ENCODE measurements around the gene MAJIN. TPM values are rescaled to one million over a fixed set of nuclear protein-coding genes. Genes with fewer than 3 reads are reported as not detected.

Gene MAJIN
- total RNA-seq, 1 donor from 2014 or later = not detected

DNA sequence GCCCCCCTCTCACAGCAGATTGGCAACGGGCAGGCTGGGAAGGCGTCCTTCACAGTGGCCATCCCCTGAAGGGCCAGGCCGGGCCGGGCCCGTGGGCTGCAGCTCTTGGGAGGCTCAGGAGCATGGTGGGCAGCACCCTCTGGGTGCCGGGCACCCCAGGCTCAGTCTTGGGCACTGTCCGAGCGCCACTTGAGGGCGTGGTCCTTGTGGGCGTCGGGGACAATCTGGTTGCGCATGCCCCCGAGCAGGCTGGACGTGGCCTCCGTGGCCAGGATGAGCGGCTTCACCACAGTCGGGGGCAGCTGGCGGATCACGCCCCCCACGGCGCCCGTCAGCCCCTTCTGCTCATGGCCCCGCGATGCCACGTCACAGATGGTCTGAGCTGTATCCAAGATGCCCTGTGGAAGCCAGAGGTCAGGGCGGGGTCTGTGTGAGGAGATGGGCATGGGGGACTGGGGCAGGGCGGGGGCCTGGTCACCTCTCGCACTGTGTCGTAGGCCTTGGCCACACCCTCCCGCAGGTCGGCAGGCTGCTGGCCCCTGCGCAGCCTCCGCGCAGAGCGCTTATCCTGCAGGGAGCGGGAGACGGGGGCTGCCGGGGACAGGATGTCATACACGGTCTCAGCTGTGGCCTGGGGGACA, 77.0 kb downstream of the MAJIN start:
- no peak for DNase-seq (ENCODE audit: extremely low read depth, low read depth, low spot score)

GRCh38 chr11:64894070-64894811, 77.7 kb downstream of the MAJIN start:
- DNase-seq (ENCODE audit: extremely low read depth, low read depth, low spot score) = no peak

DNA sequence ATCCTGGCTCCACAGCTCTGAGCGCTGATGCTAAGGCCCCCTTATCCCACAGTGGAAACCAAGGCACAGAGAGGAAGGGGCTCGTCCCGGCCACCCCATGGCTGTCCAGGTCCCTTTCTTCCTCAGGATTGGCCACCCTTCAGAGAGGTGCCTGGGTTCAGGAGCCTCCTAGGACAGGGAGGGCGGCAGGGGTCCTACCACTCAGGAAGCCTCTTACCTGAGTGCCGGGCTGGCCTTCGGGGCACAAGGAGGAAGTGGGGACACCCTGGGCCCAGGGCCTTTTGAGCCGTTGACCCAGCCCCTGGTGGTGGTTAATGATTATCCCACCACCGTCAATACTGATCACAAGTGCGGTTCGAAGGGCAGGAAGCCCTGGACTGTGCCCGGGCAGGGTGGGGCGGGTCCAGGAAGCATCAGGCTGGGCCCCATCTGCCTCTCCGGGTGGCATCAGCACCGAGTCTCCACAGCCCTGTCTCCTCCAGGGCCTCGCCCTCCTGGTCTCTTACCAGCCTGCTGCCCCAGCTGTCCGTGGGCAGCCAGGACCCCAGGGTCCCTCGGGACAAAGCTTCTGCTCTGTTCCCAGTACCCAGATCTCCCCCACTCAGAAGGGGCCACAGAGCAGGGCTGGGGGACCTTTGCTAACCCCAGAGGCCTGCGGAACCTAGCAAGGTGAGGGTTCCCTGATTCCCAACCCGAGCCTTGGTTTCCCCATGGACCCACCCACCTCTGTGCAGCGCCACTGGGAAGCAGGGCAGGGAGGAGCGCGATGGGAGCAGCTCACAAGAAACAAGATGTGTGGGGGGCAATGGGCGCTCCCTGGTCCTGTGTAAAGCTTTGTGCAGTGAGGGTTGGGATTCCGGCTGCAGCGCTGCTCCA, 78.5 kb downstream of the MAJIN start:
- DNase-seq (ENCODE audit: extremely low read depth, low read depth, low spot score) = no peak

- no peak for DNase-seq (ENCODE audit: extremely low read depth, low read depth, low spot score)
These were observed 79.1 kb downstream of the MAJIN start for GRCh38 chr11:64892838-64893193.

- DNase-seq (ENCODE audit: extremely low read depth, low read depth, low spot score) = no peak
These were observed 79.5 kb downstream of the MAJIN start for GRCh38 chr11:64892411-64892831.

- DNase-seq (ENCODE audit: extremely low read depth, low read depth, low spot score) = no peak
These were observed 80.0 kb downstream of the MAJIN start for GRCh38 chr11:64891880-64892279.

DNA sequence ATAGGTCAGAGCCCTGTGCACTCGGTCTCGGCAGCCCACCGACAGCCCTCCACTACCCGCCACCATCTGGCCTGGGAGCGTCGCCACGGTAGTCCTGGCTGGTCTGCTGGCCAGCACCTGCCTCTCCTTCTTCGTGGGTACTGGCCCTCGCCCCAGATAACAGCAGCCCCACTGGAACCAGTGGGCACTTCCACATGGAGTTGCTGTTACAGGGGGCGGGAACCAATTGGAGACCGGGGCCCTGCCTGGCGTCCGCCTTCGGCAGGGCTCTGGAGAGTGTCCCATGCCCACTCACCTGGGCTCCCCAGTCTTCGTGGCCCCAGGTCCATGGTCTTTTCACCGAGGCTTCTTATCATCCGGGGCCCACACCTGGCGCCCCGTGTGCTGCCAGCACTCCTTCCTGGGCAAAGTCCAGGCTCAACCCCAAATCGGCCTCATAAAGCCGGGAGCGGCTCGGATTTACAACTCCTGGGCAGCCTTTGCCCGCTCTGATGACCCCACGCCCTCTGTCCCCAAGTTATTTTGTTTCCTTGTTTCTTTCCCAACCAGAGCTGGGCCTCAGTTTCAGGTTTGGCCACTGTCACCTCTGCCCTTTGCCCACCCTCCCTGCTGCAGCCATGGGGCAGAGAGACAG, 80.6 kb downstream of the MAJIN start:
- no peak for DNase-seq (ENCODE audit: extremely low read depth, low read depth, low spot score)

DNA sequence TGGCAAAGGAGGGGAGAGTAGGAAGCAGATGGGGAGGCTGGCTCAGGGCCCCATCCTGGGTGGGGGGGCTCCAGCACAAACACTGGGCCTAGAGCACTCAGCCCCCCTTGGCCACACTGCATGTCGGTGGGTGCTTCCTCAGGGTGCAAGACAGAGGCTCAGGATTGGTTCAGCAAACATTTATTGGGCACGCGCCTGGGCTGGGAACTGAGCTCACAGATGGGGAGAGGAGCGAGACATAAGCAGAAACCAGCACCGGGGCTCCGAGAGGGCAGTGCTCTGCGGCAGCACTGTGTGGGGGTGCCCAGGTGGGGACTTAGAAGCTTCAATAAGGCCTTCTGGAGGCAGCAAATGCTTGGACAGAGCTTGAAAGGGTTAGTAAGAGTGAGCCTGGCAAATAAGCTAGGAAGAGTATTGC, 81.4 kb downstream of the MAJIN start:
- DNase-seq (ENCODE audit: extremely low read depth, low read depth, low spot score) = no peak

DNA sequence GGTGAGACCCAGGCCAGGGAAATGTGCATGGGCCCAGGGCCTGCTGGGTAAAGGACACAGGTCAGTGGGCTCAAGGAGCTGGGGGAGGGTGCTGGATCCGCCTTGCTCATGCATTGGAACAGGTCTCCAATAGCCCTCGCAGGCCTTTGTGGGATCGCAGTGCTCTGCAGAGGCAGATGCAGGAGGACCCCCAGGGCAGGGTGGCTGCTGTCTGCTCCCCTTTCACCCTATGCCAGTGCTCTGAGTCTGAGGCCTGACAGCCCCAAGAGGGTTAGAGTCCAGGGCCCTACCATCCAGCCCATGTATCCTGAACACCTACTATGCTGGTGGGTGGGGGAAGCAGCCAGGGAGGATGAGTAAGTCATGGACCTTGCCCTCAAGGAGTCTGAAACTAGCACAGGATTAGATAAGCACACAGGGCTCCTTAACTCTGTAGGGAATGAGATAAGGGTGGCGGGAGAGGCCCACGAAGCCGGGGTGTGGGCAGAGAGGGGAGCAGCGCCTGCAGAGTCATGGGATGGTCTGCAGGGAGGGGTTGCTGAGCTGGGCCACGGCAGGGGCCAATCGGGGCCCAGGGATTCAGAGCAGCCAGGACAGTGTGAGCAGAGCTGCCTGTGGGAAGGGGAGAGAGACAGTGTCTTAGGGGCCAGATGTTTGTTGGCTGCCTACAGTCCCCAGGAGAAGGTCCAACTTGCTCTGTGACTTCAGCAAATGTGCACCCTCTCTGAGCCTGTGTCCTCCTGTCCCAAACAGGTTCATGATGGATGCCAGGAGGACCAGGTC, 83.0 kb downstream of the MAJIN start:
- DNase-seq (ENCODE audit: extremely low read depth, low read depth, low spot score) = no peak

- no peak for DNase-seq (ENCODE audit: extremely low read depth, low read depth, low spot score)
These were observed 83.5 kb downstream of the MAJIN start for GRCh38 chr11:64888406-64888728.

Other genes with a start within 250 kb of the MAJIN start
- not detected in 2 replicates for gene NRXN2, start 248.9 kb downstream of the MAJIN start, total RNA-seq
- gene RASGRP2, start 228.0 kb downstream of the MAJIN start, total RNA-seq = 0.34 and 1.3 TPM in 2 replicates
- not detected in 2 replicates for gene PYGM, start 212.1 kb downstream of the MAJIN start, total RNA-seq
- 213 and 277 TPM in 2 replicates for gene SF1, start 193.6 kb downstream of the MAJIN start, total RNA-seq
- 39.6 and 49.6 TPM in 2 replicates for gene MAP4K2, start 168.9 kb downstream of the MAJIN start, total RNA-seq
- gene MEN1, start 161.6 kb downstream of the MAJIN start, total RNA-seq = 22.7 and 26.4 TPM in 2 replicates
- gene CDC42BPG, start 127.5 kb downstream of the MAJIN start, total RNA-seq = 0.44 and 0.64 TPM in 2 replicates
- 142 and 158 TPM in 2 replicates for gene EHD1, start 93.5 kb downstream of the MAJIN start, total RNA-seq
- 27.6 and 34.5 TPM in 2 replicates for gene ATG2A, start 54.9 kb downstream of the MAJIN start, total RNA-seq
- 27.2 and 47.9 TPM in 2 replicates for gene PPP2R5B, start 47.4 kb downstream of the MAJIN start, total RNA-seq
- not detected in 2 replicates for gene GPHA2, start 36.2 kb downstream of the MAJIN start, total RNA-seq
- gene BATF2, start 24.9 kb upstream of the MAJIN start, total RNA-seq = 1.3 and 2.7 TPM in 2 replicates
- 191 and 202 TPM in 2 replicates for gene ARL2, start 42.1 kb upstream of the MAJIN start, total RNA-seq
- gene SNX15, start 55.3 kb upstream of the MAJIN start, total RNA-seq = 12.4 and 12.6 TPM in 2 replicates
- 16.8 and 17.8 TPM in 2 replicates for gene SAC3D1, start 69.1 kb upstream of the MAJIN start, total RNA-seq
- gene NAALADL1, start 86.4 kb upstream of the MAJIN start, total RNA-seq = 2.8 and 5.5 TPM in 2 replicates
- gene CDCA5, start 111.9 kb upstream of the MAJIN start, total RNA-seq = 3.7 and 5.1 TPM in 2 replicates
- 34.7 and 49.8 TPM in 2 replicates for gene ZFPL1, start 112.1 kb upstream of the MAJIN start, total RNA-seq
- gene VPS51, start 124.1 kb upstream of the MAJIN start, total RNA-seq = 318 and 356 TPM in 2 replicates
- gene TM7SF2, start 139.8 kb upstream of the MAJIN start, total RNA-seq = 12.8 and 28.2 TPM in 2 replicates
- 14.0 and 14.7 TPM in 2 replicates for gene ZNHIT2, start 145.6 kb upstream of the MAJIN start, total RNA-seq
- 461 and 516 TPM in 2 replicates for gene FAU, start 150.0 kb upstream of the MAJIN start, total RNA-seq
- 49.7 and 57.4 TPM in 2 replicates for gene MRPL49, start 150.2 kb upstream of the MAJIN start, total RNA-seq
- 23.3 and 38.4 TPM in 2 replicates for gene SYVN1, start 162.4 kb upstream of the MAJIN start, total RNA-seq
- not detected in 2 replicates for gene SPDYC, start 198.1 kb upstream of the MAJIN start, total RNA-seq
- gene CAPN1, start 209.8 kb upstream of the MAJIN start, total RNA-seq = 235 and 239 TPM in 2 replicates

Data from glomerular endothelial cell (primary cell).